ENCODE results near the gene POLR2E. TPM values are rescaled to one million over a fixed set of nuclear protein-coding genes. Genes with fewer than 3 reads are reported as not detected.

Gene POLR2E
- total RNA-seq, result 100 to 1,000 TPM; 272 to 275 TPM

DNA sequence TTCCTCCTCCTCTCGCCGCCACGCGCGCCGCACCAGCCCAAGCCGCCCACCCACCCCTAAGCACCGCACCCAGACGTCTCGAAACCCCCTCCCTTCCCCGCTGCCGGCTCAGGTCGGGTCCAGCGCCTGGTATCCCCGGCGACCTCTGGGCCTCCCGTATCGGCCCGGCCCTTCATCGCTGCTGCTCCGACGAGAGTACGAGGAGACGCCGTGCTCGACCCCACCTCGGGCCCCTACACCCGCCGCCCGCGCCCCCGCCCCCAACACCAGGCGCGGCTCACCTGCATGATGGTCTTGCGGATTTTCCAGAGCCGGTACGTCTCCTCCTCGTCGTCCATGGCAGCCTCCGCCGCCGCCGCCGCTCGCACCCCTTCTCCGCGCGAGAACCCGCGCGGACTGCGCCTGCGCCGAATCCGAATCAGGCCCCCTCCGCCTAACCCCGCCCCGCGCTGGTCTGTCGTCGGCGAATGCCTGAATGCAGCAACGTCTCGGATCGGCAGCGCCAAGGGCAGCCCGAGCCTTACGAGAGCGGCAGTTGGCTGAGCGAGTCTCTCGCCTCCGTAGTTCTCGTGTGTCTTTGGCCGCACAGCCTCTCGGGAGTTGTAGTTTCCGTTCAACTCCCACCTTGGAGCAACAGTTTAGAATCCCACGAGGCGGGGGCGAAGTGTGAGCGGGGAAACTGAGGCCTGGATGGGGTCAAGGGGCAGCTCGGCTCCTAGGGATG lies at the start of gene POLR2E:
TSS of gene POLR2E (minus strand) at position 398 of the 724 bp plus-strand sequence. CDS start at position 338, 60 bp downstream.
- ChIA-PET CTCF (interaction anchor here (1.0 to 2.0 kb wide), 2 partner anchors 18 to 99 kb away, joined by 4 to 8 read pairs; no protein-coding TSS in a partner anchor), POLR2A (interaction anchor here (0.7 to 1.7 kb wide), 3 partner anchors 9 to 20 kb away, joined by 4 to 12 read pairs (median 8); no protein-coding TSS in a partner anchor)

DNA sequence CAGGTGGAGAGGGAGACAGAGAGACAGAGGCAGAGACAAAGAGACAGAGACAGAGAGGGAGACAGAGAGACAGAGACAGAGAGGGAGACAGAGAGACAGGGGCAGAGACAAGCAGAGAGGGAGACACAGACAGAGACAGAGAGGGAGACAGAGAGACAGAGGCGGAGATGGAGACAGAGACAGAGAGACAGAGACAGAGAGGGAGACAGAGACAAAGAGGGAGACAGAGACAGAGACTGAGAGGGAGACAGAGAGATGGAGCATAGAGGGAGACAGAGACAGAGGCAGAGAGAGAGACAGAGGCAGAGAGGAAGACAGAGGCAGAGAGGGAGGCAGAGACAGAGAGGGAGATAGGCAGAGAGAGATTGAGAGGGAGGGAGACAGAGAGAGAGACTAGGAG lies 49.6 kb upstream of the POLR2E start:
- CTCF ChIA-PET, result no interaction called here
- POLR2A ChIA-PET, result no interaction called here

DNA sequence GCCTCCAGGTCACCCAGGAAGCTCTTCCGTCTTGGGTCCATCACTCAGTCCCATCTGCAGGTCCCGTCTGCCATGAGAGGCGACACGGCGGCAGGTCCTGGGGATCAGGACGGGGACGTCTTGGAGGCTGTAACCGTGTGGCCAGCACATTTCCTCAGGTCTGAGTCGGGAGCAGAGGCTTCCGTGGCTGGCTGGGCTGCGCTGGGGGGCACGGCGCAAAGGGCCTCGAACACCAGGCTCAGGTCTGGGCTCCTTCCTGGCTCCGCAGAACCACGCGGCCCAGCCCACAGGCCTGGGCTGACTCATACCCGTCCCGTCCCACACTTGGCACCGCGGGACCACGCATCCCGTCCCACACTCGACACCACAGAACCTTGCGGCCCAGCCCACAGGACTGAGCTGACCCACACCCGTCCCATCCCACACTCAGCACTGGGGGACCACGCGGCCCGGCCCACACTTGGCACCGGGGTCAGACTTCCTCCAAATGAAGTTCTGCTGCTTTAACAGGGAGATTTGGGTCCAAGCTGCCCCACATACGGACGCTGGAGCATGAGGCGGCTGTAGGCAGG lies 48.7 kb upstream of the POLR2E start:
- ChIA-PET POLR2A (no interaction called here), CTCF (no interaction called here)

DNA sequence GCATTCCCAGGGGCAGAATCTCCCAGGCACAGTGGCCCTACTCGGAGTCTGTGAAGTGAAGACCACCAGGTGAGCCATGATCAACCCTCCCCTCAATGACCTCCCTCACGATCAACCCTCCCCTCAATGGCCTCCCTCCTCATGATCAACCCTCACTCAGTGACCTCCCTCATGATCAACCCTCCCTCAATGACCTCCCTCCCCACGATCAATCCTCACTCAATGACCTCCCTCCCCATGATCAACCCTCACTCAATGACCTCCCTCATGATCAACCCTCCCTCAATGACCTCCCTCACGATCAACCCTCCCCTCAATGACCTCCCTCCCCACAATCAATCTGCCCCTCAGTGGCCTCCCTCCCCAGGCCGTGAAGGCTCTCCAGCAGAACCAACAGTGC lies 46.8 kb upstream of the POLR2E start:
- CTCF ChIA-PET, result interaction anchor here (1.3 kb wide), 1 partner anchor 97 kb away, joined by 3 read pairs; no protein-coding TSS in a partner anchor
- POLR2A ChIA-PET, result no interaction called here

DNA sequence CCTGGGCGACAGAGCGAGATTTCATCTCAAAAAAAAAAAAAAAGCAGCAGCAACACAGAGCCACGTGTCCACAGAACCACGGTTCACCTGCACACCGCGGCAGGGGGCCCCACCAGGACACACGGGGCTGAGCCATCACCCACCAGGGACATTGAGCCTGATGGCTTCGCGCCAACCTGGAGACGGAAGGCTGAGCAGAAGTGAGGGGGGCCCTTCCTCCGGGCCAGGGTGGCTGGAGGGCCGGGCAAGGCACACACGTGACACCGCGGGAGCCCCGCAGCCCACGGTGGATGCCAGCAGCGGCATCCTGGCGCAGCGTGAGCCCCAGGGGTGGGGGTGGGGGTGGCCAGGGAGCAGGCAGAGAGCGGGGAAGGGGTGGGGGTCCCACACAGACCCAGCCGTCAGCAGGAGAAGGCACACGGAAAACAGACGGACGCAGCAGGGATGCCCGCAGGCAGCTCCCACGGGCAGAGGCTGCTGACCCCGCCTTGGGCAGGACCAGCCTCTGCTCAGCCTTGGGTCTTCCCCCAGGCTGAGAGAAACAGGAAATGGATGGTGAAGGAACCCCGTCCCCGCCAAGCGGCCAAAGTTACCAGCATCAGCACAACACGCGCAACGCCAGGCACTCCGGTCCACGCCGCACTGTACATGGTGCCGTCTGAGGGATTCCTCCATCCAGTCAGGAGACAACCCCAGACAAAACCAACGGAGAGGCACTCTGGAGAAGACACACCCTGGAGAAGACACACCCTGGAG lies 45.3 kb upstream of the POLR2E start:
- ChIA-PET CTCF (interaction anchor here (0.7 to 1.3 kb wide), 2 partner anchors 70 to 99 kb away, joined by 3 read pairs; no protein-coding TSS in a partner anchor), POLR2A (interaction anchor here (0.7 kb wide), 1 partner anchor 412 kb away, joined by 4 read pairs; no protein-coding TSS in a partner anchor)

DNA sequence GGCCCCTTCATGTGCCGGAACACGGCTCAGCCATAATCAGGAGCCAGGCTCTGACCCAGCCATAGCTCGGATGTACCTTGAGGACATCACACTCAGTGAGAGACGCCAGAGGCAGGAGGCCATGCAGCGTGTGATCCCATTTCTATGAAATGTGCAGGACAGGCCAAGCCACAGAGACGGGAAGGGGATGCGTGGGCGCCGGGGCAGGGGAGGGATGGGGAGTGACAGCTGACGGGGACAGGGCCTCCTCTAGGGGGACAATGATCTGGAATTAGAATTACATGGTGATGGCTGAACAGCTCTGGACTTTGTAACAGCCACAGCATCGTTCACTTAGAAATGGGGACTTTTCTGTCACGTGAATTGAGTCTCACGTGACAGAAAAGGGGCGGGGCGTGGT lies 44.0 kb upstream of the POLR2E start:
- ChIA-PET POLR2A (no interaction called here), CTCF (no interaction called here)

DNA sequence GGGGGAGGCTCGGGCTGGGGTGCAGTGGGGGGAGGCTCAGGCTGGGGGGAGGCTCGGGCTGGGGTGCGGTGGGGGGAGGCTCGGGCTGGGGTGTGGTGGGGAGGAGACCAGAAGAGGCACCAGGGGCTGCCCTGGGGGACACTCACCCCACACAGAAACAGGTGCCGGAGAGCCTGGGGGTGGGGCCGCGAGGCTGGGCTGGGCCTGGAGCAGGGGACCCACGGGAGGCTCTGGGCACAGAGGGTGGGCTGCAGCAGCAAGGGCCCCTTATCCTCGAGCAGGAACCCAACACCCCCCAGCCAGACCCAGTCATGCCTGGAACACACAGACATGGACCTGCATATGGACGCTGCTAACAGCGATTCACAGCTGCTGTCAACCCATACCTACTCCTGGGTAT lies 42.9 kb upstream of the POLR2E start:
- POLR2A ChIA-PET, result no interaction called here
- CTCF ChIA-PET, result no interaction called here

DNA sequence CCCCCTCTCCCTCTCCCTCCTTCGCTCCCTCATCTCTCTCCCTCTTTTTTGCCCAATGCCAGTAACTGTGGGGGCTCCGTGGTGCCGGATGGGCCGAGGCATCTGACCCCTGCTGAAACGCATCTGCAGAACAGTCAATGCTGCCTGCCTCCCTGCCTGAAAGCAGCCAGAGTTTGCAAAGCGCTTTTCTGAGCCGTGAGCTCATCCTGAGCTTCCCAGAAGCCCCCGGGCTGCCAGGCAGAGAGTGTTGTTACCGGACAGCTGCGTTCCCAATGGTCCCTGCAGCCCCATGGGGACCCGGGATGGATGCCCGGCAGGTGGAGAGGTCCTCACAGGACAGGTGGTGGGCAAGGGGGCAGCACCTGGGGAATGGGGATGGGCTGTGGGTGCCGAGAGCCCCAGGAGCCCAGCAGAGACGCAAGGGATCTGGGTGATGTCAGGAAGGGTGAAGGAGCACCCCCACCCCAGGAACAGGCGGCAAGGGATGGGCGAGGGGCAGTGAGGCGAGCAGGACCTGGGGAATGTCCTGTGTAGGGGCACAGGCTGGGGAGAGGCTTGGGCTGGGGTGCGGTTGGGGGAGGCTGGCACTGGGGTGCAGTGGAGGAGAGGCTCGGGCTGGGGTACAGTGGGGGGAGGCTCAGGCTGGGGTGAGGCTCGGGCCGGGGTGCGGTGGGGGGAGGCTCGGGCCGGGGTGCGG lies 41.6 kb upstream of the POLR2E start:
- CTCF ChIA-PET, result interaction anchor here (0.6 kb wide), 1 partner anchor 36 kb away, joined by 4 read pairs; no protein-coding TSS in a partner anchor
- POLR2A ChIA-PET, result no interaction called here

DNA sequence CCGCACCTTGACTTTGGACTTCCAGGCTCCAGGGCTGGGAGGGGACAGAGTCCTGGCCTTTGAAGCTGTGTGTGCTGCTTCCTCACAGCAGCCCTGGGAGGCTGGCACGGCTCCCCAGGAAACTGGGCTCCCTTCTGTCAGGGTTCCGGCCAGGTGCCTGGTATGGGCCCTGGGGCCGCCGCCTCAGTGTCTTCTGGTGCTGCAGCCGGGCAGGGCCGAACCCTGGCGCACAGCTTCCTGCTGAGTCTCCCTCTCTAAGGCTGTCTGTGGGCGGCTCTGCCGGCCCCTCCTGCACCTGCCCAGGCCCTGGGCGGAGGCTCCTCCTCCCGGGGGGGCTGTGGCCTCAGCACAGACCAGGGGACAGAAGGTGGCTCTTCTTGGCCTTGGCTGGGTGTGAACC lies 41.0 kb upstream of the POLR2E start:
- ChIA-PET POLR2A (no interaction called here), CTCF (interaction anchor here (0.6 kb wide), 1 partner anchor 35 kb away, joined by 4 read pairs; no protein-coding TSS in a partner anchor)

DNA sequence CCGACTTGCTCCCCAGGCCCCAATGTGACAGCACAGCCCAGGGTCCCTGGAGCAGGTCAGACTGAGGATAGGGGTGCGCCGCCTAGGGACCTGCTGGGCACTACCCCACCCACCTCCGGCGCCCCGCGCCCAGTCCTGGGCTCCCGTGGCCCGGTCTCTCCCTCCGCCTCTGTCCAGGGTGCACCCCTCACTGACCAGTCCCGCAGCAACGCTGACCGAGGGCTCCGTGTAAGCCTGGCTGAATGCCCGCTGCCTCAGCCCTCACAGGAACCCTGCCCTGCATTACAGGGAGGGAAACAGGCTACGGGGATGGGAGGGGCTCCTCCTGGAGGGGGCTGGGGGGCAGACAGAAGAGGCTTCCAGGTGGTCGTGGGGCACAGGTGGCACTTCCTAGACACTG lies 40.3 kb upstream of the POLR2E start:
- ChIA-PET CTCF (no interaction called here), POLR2A (interaction anchor here (0.6 kb wide), 1 partner anchor 8 kb away, joined by 6 read pairs; no protein-coding TSS in a partner anchor)

DNA sequence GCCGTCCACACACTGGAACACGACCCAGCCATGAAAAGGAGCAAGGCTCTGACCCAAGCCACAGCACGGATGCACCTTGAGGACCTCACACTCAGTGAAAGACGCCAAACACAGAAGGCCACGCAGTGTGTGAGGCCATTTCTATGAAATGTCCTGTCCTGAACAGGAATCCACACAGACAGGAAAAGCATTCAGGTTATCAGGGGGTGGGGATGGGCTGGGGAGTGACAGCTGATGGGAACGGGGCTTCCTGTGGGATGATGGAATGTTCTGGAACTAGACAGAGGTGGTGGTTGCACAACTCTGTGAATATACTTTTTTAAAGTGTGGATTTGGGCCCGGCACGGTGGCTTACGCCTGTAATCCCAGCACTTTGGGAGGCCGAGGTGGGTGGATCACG lies 39.3 kb upstream of the POLR2E start:
- CTCF ChIA-PET, result interaction anchor here (0.7 to 6.2 kb wide), 3 partner anchors 58 to 118 kb away, joined by 3 to 46 read pairs (median 3); no protein-coding TSS in a partner anchor
- POLR2A ChIA-PET, result interaction anchor here (1.1 kb wide), 1 partner anchor 52 kb away, joined by 3 read pairs; no protein-coding TSS in a partner anchor

DNA sequence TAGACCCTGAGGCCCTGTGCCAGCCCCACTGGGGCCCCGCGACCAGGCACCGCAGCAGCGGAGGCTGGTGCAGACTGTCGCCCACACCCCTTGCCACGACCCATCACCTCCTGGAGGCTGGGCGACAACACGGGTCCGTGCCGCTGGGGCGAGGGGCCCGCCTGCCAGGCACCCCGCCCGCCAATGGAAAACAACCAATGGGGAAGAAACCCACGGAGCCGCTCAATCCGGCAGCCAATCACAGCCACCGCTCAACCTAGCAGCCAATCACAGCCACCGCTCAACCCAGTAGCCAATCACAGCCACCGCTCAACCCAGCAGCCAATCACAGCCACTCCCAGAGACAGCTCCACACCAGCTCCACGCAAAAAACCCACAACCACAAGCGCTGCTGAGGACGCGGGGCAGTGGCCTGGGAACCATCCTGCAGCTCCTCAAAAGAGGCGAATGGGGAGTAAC lies 38.3 kb upstream of the POLR2E start:
- ChIA-PET CTCF (interaction anchor here (0.8 to 6.2 kb wide), 6 partner anchors 20 to 119 kb away, joined by 3 to 46 read pairs (median 4); no protein-coding TSS in a partner anchor), POLR2A (interaction anchor here (0.6 to 1.1 kb wide), 4 partner anchors 28 to 59 kb away, joined by 3 to 9 read pairs (median 4); no protein-coding TSS in a partner anchor)

DNA sequence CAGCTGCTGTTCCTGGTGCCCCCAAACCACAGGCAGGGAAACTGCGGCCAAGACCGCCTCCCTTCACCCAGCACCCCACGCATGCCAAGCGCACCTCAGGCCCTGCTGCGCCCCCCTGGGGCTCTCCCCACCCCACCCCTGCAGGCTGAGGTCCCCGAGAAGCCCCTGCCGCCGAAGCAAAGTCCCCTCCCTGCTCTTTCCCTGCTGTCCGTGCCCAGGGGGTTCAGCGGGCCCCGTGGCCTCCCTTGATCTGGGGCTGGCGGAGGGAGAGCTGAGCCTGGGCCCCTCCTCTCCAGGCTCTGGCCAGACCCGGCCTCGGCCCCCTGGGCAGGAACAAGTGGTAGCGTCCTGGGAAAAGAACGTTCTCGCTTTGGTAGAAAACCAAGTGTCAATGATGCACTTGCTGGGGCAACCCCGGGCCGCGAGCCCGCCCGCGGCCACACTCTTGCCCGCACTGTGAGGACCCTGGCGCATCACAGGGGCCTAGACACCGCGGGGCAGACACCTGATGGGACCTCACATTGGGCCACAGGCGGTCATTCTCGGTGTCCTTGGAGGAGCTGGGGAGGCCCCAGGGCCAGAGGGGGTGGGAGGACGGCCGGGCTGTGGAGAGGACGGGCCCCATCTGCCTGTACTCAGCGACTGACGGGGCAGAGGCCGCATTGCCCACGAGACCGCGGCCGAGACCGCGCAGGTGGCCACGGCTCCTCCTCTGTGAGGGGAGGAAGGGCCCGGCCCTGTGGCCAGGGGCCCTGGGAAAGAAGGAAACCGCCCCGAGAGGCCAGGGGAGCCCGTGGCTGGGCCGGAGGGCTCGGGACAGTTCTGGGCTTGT lies 37.6 kb upstream of the POLR2E start:
- ChIA-PET CTCF (interaction anchor here (0.8 to 6.2 kb wide), 8 partner anchors 19 to 111 kb away, joined by 3 to 46 read pairs (median 3); no protein-coding TSS in a partner anchor), POLR2A (interaction anchor here (0.6 to 2.0 kb wide), 7 partner anchors 12 to 94 kb away, joined by 3 to 9 read pairs (median 4); partner anchors contain the start of gene ARHGAP45)

DNA sequence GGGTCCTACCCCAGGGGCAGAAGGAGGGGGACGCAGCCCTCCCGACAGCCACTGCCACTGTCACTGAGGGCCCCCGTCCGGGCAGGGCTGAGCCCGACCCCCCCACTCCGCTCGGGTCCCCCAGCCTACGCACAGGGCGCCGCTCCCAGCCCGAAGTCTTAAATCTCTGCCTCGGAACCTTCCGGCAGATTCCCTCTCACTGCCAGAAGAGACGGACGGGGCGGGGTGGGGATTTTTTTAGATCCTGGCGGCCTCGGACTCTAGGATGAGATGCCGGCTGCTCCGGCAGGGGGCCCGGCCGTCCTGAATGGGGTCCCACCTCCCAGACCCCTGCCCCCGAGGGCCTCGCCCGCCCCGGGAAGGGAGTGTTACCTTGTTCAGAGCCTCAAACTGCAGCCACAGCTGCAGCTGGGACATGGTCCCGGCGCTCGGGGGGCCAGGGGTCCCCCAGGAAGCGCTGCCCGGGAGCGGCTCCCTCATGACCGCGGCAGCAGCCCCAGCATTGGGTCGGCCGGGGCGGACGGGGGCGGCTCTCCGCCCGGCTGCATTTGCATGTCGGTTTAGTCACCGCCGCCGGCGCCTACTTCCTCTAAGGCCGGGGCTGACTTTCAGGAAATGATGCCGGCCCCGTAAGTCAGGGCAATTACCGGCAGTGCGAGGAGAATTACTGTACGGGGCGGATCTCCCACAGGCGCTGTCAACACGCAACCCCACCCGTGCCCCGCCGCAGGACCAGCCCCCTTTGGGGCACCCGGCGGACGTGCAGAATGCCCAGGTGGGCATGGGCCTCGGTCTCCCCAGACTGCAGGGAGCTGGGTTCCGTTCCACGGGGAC lies 36.8 kb upstream of the POLR2E start:
- ChIA-PET CTCF (interaction anchor here (0.9 to 6.2 kb wide), 8 partner anchors 18 to 112 kb away, joined by 3 to 46 read pairs (median 4); partner anchors contain the start of gene GPX4), POLR2A (interaction anchor here (0.6 to 2.0 kb wide), 10 partner anchors 12 to 93 kb away, joined by 3 to 9 read pairs (median 4); partner anchors contain the start of gene ARHGAP45)

DNA sequence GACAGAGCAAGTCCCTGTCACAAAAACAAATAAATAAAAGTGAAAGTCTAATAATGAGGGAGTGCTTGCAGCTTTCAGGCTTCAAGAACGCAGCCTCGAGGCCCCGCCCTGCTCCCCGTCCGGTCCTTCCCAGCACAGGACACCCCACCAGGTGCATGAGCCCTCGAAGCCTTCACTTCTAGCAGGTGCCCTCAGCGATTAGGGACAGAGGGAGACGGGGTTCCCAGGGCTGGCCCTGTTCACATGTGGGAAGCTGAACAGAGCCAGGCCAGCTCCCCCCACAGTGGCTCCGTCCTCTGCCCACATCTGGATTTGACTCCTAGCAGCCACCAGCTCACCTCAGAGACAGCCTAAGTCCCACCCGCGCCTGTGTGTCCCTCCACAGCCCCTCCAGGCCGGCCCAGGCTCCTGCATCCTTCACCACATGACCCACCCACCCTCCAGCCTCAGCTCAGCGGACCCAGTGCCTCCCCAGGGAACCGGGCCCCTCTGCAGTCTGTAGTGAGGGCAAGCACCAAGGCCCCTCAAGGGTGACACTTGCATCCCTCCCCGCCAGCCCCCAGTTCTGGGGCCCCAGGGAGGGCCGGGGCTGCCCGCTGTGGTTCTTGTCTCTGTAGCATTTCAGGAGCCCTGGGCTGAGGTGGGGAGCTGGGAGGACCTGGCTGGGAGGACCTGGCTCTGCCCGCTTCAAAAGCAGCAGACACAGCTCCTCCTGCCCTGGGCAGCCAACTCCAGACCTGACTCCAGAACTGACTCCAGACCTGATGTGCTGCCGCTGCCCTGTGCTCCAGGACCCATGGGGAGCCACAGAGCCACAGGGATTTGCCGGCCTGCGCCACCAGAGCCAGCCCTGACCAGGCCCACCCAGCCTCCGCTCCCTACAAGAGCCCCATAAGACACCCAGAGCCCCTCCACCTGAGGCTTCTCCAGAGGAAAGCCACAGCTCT lies 35.9 kb upstream of the POLR2E start:
- ChIA-PET POLR2A (interaction anchor here (0.6 to 2.0 kb wide), 10 partner anchors 13 to 64 kb away, joined by 3 to 7 read pairs (median 6); partner anchors contain the start of gene ARHGAP45), CTCF (interaction anchor here (1.3 to 6.2 kb wide), 8 partner anchors 13 to 135 kb away, joined by 3 to 46 read pairs (median 6); partner anchors contain the start of gene GPX4)

DNA sequence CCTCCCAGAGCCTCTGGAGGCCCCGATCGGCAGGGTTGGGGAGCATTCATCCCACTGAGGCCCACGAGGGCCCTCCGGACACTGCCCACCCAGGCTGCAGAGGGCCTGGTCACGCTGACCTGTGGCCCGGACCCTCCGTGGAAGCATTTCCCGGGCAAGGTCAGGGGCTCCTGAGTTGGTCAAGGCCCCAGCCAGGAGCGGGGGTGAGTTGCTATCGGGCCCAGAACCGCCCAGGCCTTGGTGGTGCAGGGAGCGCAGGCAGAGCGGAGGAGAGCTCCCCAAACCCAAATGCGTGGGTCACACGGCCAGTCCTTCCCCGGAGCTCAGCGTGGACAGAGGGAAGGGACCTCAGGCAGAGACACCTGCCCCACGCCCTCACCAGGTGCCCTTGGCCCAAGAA lies 34.4 kb upstream of the POLR2E start:
- CTCF ChIA-PET, result interaction anchor here (0.7 to 6.2 kb wide), 2 partner anchors 63 to 227 kb away, joined by 3 to 46 read pairs; no protein-coding TSS in a partner anchor

More for the DNA sequence above, 34.4 kb upstream of the POLR2E start:
- POLR2A ChIA-PET, result no interaction called here

All from activated CD8-positive, alpha-beta memory T cell treated with anti-CD3 and anti-CD28 coated beads for 36 hours (primary cell).